Testis (tissue), 2 donors: ENCODE measurements around the gene NCBP3.

Experiments used
- POLR2A ChIP-seq: fragments of 450-650 bp; IDR thresholded peaks from one replicate; pipeline ENCODE4 v1.6.1; 2017; ENCODE audit warnings: antibody characterized with exemption, mild to moderate bottlenecking, moderate library complexity
- TF ChIP-seq, protein P1 (sequence below), 3 experiments: fragments of 450-650 bp in 2 of 3; fragments of 200-600 bp in 1 of 3; sonication (generic) in 1 of 3; IDR thresholded peaks; one replicate each; pipeline ENCODE4 v1.5.1; 2016 to 2019; ENCODE audit warnings: antibody characterized with exemption in 3 of 3, mild to moderate bottlenecking in 2 of 3, moderate library complexity in 1 of 3

DNA sequence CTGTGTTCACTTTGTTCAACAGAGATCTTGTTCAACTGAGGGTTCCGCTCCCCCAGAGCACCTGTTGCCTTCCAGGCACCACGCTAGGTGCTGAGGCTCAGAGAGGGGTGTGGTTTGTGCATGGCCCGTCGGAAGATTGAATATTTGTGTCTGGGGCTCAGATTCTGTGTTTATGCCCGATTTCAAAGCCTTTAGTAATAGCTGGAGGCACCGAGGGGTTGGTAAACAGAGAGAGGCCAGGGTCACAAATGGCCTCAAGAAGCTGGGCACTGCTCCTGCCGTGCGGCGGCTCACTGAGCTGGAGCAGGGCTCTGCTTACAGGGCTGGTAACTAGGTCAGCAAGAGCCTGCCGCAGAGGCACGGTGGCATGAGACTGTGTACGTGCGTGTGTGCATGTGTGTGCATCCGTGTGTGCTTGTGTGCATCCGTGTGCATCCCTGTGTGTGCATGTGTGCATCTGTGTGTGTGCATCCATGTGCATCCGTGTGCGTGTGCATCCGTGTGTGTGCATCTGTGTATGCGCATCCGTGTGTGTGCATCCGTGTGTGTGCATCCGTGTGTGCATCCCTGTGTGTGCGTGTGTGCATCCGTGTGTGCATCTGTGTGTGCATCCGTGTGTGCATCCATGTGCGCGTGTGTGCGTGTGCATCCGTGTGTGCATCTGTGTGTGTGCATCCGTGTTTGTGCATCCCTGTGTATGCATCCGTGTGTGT, 50.5 kb downstream of the NCBP3 start:
- TF ChIP-seq, protein P1, sequence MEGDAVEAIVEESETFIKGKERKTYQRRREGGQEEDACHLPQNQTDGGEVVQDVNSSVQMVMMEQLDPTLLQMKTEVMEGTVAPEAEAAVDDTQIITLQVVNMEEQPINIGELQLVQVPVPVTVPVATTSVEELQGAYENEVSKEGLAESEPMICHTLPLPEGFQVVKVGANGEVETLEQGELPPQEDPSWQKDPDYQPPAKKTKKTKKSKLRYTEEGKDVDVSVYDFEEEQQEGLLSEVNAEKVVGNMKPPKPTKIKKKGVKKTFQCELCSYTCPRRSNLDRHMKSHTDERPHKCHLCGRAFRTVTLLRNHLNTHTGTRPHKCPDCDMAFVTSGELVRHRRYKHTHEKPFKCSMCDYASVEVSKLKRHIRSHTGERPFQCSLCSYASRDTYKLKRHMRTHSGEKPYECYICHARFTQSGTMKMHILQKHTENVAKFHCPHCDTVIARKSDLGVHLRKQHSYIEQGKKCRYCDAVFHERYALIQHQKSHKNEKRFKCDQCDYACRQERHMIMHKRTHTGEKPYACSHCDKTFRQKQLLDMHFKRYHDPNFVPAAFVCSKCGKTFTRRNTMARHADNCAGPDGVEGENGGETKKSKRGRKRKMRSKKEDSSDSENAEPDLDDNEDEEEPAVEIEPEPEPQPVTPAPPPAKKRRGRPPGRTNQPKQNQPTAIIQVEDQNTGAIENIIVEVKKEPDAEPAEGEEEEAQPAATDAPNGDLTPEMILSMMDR (IDR thresholded peaks at IDR 0.05) = no peak
- TF ChIP-seq POLR2A = no peak
